Erythroblast (primary cell): Measurements from ENCODE around the gene ADAMTS1.

ENCODE experiments used
- DNase-seq, 2 experiments: peaks; one replicate each; lab custom pipeline; 2025; lab: John Stamatoyannopoulos, UW
- GATA1 ChIP-seq: IDR thresholded peaks from 2 replicates; pipeline ENCODE4 v1.6.1; 2011; ENCODE audit warnings: low read depth, mild to moderate bottlenecking, control low read depth, low read length, moderate library complexity
- POLR2A ChIP-seq: IDR thresholded peaks from 2 replicates; pipeline ENCODE4 v1.6.1; 2011; ENCODE audit warnings: mild to moderate bottlenecking, low read length

The ADAMTS1 gene

GRCh38 chr21:26813426-26813998 lies 31.7 kb downstream of the ADAMTS1 start:
- no peak for TF ChIP-seq POLR2A
- TF ChIP-seq GATA1 = no peak
- DNase-seq = no peak

GRCh38 chr21:26812173-26812572 lies 33.0 kb downstream of the ADAMTS1 start:
- TF ChIP-seq POLR2A (no peak), GATA1 (no peak)
- no peak for DNase-seq

- DNase-seq = no peak
- TF ChIP-seq POLR2A (no peak), GATA1 (no peak)
Observed at GRCh38 chr21:26811482-26811881, 33.7 kb downstream of the ADAMTS1 start.

GRCh38 chr21:26810676-26811415 lies 34.4 kb downstream of the ADAMTS1 start:
- TF ChIP-seq GATA1 (no peak), POLR2A (no peak)
- no peak for DNase-seq

GRCh38 chr21:26810266-26810665 lies 34.9 kb downstream of the ADAMTS1 start:
- no peak for DNase-seq
- TF ChIP-seq POLR2A (no peak), GATA1 (no peak)

GRCh38 chr21:26809745-26810144 lies 35.5 kb downstream of the ADAMTS1 start:
- TF ChIP-seq GATA1 (no peak), POLR2A (no peak)
- DNase-seq = no peak

GRCh38 chr21:26806801-26807295 lies 38.4 kb downstream of the ADAMTS1 start:
- no peak for TF ChIP-seq GATA1
- TF ChIP-seq POLR2A = no peak
- no peak for DNase-seq

GRCh38 chr21:26804895-26805609 lies 40.2 kb downstream of the ADAMTS1 start:
- no peak for DNase-seq
- TF ChIP-seq POLR2A (no peak), GATA1 (no peak)

GRCh38 chr21:26801498-26801897 lies 43.7 kb downstream of the ADAMTS1 start:
- no peak for DNase-seq
- TF ChIP-seq GATA1 = no peak
- no peak for TF ChIP-seq POLR2A

GRCh38 chr21:26800970-26801431 lies 44.2 kb downstream of the ADAMTS1 start:
- no peak for TF ChIP-seq GATA1
- no peak for TF ChIP-seq POLR2A
- no peak for DNase-seq

- TF ChIP-seq POLR2A (no peak), GATA1 (no peak)
- DNase-seq = no peak
Observed at GRCh38 chr21:26800455-26800854, 44.8 kb downstream of the ADAMTS1 start.

GRCh38 chr21:26800001-26800400 lies 45.2 kb downstream of the ADAMTS1 start:
- DNase-seq = no peak
- TF ChIP-seq POLR2A = no peak

- DNase-seq = no peak
- TF ChIP-seq POLR2A (no peak), GATA1 (no peak)
Observed at GRCh38 chr21:26798856-26799751, 46.1 kb downstream of the ADAMTS1 start.
